Esophagus mucosa (tissue), 1 donor: ENCODE measurements around the gene DIPK1C. TPM values are rescaled to one million over a fixed set of nuclear protein-coding genes. Genes with fewer than 3 reads are reported as not detected.
"Not testable (repeated sequence)": the region's sequence is repeated elsewhere in the genome, so short reads cannot be mapped to it uniquely, and the experiment has no call there.

Source experiments
- ATAC-seq: fragments of 200-7000 bp; cut with Tn5 transposase; one replicate; pipeline ENCODE4 v1.9.1; 2020
- total RNA-seq: library from RNA; stranded (reverse); gene quantifications from one replicate; pipeline ENCODE4 v1.2.4, GENCODE V29; 2023
- donor health status: DM: yes; HTN: yes; CAD: no.

Gene DIPK1C
- not detected for total RNA-seq

DNA sequence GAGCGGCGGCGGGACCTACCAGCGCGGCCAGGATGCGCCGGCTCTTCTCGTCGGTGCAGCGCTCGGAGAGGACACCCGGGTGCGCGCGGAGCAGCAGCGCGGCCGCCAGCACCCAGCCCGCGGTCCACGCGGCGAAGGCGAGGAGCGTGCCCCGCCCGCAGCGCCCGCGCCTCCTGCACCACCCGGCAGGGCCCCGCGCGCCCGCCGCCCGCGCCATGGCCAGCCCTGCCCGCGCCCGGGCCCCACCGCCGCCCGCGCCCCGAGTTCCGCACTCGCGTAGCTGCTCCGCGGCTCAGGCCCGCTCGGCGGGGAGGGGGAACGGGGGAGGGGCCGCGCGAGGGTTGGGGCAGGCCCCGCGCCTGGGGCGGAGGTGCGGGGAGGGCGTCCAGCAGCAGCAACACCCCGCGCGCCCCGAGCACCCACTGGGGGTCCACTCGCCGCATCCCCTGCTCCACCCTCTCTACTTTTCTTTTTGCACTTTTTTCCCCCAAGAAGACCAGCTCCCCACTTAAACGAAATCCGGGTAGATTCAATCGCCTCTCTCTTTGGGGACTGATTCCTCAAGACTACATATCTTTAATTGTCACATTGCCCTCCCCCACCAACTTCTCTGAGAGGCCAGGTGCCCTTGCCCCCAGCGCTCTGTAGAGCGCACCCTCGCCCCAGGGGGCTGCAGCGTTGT, at the start of gene DIPK1C:
Gene DIPK1C, minus strand, starts transcription at position 266 of the 682 bp plus-strand sequence. Its CDS starts 49 bp downstream, at position 217.
- peak; percentile 30 for ATAC-seq

DNA sequence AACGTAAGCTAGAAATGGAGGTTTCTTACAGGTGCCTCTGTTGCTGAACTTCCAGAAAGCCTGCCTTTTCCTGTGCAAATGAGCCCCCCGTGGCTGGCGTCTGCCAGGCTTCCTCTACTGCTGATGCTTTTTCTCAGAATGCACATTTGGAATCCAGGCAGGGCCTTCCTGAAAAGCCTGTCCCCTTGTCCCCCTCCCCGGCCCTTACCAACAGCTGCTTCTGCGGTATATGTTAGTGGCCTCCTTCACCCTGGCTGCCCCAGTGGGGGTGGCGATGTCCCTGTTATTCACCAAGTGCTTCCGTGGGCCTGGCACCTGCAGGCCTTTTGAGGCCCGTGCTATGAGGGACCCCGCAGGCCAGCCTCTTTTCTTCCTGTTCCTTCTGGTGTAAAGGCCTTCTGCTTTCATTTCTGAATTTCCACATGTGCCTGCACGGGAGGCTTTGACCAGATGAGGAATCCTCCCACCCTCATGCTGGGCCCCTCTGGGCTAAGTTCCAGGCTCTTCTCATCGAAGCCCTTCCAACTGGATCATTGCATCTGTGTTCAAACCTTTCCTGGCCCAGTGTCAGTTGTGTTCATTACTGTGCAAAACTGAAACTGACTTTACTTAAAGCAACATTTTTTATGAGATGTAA, 49.5 kb upstream of the DIPK1C start:
- ATAC-seq: no peak

DNA sequence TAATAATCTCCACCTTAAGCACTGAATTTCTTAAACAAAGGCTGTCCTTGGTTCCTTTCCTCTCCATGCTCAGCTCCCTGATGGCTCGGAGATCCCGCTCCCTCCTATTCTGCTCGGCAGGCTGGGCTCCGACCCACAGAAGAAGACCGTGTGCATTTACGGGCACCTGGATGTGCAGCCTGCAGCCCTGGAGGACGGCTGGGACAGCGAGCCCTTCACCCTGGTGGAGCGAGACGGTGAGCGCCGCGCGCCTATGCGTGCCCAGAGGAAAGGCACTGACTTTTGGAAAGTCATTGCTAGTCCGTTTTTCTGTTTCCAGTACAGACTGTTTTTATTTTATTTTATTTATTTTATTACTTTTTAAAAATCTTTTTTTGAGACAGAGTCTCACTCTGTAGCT, 48.7 kb upstream of the DIPK1C start:
- no peak for ATAC-seq

DNA sequence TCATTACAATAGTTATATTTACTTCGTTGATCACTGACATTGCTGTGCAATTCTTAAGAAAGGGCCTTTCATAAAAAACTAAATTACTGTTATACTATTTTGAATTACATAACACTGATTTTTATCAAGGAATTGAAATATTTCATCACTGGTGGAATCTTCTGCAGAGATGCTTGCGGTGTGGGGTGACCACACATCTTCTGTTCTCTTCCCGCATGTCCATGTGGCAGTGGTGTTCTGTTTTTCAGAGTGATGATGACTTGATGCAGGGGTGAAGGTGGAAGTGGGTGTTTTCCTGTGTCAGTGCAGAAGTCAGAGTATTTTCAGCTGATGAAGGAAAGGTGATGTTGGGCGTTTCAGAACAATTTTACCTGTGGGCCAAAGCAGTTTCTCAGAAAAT, 46.0 kb upstream of the DIPK1C start:
- ATAC-seq: no peak

DNA sequence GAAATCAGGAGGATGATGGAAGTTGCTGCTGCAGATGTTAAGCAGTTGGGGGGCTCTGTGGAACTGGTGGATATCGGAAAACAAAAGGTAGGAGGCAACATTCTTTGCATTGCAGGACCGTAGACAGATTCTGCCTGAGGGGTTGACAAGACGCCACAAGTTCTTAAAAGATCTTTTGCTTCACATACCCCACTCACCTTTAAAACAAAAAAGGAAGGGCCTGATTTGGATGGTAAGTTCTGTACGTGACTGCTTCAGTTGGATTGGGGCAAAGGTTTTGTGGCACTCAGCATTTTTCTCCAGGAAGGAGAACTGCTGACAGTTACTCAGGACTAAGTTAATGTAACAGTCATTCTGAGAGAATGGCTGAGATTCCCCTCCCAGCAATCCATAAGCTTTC, 44.3 kb upstream of the DIPK1C start:
- peak; percentile 43 for ATAC-seq

DNA sequence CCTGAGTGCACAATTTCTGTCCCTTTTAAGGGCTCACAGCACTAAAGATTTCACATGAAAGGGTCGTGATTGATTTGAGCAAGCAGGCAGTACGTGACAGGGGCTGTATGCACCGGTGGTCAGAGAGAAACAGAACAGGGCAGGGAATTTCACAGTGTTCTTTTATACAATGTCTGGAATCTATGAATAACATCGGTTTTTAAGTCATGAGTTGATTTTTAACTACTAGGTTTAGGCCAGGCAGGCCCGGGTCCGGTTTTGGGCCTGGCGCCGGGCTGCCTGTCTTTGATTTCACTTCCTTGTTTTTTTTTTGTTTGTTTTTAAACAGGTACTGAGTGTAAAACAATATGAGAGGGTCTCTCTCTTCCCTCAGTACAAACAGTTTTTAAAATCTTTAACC, 43.7 kb upstream of the DIPK1C start:
- ATAC-seq: not testable (repeated sequence)

DNA sequence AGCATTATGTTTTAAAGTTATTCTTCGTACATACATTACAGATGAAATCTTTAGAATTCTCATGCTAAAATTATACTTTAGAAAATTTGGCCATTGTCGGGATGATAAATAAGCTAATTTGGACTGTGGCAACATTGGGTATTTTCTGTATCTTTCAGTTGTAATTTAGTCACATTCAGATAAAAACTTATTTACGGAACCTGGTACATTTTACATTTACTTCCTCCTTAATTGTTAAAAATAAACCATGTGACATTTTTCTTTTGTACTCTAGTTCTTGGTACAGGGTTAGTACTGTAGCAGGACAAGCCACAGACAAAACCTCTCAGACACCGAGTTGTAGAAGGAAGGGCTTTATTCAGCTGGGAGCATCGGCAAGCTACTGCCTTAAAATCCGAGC, 43.3 kb upstream of the DIPK1C start:
- ATAC-seq: no peak

DNA sequence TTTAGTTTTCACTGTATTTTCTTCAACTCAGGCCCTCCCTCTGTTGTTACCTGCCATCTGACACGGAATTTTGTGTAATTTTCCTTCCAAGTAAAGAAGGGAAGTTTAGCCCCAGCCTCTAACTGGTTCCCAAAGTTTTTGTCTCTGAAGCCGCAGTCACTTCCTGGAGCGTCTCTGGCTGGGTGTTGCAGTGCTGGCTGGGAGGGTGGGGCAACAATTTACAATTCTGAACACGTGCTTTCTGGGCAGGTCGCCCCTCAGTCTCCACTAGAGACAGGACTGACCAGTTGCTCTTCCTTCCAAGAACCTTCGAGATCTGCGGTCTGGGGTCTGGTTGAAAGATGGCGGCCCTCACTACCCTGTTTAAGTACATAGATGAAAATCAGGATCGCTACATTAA, 42.5 kb upstream of the DIPK1C start:
- peak; percentile 60 for ATAC-seq

DNA sequence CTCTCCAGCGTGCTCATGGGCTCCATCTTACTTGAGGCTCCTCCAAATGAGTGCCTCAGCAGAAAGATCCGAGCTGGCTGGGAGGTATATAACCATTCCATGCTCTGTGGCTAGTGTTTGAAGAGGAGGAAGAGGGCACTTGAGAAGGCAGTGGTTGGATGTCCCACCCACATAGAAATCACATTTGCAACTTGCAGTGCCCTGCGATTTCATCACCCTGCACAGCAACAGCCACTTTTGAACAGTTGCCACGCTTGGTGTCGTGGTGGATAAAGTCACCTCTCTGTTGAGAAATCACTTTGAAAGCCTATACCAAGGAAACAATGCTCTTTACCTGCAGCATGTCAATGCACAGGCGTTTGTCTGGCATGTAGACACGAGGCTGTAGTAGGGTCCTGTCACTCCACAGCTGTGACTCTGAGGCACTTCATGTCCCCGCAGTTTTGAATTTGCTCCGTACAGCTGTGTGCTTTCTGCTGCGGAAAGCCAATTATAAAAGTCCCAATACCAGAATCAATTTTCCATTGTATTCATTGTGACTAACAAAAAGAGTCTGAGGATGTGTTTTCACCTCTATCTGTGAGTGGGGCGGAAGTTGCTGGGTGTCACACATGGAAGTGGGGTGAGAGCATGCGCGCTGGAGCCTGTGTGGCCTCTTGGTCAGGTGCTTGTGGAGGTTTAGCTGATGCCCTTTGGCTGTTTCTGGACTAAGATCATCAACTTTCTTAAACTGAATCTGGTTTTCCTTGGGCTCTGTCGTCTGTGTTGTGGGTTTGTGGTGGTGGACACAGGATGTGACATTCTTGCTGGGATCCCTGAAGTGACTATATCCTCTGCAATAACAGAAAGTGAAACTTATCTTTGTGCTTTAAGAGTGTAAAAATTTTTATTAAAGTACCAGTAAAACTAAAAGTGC, 41.9 kb upstream of the DIPK1C start:
- ATAC-seq: peak; percentile 33

DNA sequence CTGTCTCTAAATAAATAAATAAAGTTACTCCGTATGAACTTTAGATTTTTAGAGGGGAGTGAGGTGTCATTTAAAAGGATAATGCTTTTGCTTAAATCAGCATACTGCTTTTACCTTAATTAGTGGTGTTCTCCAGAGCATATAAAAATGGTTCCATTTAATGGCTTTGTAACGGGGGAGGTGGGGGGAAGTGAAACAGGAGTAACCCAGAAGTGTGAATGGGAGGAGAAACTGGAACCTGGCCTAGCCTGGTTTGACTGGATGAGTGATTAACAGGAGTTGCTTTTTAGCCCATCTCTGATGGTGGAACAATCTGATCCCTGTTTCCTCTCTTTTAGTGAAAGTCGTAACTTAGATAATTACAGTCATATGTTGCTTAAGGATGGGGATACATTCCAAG, 40.7 kb upstream of the DIPK1C start:
- no peak for ATAC-seq

DNA sequence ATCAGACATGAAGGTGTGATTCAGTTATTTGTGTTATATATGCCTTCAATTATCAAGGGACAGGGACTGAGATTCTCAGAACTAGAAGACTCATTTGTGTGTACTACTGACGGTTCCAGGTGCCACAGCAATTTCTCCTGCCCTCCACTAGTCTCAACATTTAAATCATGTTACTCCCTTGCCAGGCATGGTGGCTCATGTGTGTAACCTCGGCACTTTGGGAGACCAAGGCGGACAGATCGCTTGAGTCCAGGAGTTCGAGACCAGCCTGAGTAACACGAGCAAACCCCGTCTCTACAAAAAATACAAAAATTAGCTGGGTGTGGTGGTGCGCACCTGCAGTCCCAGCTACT, 40.2 kb upstream of the DIPK1C start:
- no peak for ATAC-seq

DNA sequence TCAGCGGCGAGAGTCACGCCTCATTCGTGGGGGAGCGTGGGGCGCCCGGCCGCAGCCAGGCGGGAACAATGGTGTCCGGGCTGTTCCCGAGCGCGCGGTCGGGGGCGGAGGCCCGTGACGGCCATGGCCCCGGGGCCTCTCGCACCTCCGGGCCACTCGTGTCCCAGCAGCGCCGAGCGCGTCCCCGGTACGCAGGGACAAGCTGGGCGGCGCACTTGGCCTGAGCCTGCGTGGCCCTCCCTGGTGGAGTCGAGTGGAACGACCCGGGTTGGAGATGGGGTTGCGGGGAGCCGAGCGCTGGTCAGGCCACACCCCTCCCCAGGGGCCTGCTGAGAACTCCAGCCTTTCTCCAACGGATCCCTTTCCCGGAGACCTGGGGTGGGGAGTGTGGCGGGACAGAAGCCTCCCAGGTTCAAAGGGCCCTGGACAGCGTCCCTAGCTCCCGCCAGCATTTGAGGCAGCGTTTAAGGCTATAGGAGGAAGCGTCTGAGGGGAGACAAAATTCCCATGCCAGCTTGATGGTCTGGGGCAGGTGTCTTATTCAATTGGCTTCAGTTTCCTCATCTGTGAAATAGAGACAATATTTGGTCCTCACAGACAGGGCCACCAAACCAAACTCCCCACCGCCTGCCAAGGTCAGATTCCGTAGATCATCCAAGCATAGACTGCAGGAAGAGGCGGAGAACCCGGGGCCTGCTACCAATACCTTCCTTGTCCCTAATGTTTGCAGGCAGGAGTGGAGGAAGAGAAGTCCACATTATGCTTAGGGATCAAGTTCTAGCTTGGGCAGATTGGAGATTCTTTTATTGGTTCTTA, 39.6 kb upstream of the DIPK1C start:
- ATAC-seq: peak; percentile 48

DNA sequence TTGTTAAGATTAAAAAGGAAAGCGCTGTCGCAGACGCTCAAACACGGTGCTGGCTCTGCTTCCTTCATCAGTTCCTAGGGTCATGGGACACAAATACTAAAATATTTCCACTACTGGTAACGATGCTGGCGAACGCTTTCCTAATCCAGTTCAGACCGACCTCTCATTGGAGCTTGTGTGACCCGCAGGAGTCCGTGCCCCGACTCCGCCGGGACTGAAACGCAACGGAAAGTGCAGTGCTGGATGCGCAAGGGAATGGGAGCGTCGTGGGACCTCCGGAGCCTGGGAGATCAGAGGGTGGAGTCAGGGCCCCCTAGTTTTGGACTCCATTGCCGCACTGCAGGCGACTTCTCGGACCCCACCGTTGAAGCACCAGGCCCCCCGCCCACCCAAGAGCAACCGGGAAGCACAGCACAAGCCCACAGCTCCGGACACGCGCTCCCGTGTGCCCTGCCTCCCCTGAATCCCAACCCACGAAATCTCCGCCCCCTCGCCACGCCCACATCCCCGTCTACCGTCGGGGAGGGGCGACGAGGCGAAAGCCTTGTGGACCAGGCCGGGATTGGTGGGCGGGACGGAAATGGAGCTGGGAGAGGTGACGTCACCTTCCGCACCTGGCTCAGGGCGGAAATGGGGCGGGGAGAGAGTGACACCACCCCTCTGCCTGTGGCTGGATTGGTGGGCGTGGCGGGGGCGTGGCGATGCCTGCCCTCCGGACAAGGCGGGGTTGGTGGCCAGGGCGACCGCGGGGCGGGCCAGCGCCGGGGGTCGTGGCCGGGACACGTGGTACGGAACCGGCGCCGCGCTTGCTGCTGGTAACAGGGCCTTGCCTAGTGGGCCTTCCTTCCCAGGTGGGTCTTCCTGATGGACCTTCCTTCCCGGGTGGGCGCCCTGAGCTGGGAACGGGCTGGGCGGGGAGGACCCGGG, 38.7 kb upstream of the DIPK1C start, which contains the start of gene CNDP2:
Gene CNDP2, plus strand, starts transcription at position 783 of the 927 bp plus-strand sequence. CDS start 3,611 bp downstream, outside the sequence.
- peak; percentile 97 for ATAC-seq

DNA sequence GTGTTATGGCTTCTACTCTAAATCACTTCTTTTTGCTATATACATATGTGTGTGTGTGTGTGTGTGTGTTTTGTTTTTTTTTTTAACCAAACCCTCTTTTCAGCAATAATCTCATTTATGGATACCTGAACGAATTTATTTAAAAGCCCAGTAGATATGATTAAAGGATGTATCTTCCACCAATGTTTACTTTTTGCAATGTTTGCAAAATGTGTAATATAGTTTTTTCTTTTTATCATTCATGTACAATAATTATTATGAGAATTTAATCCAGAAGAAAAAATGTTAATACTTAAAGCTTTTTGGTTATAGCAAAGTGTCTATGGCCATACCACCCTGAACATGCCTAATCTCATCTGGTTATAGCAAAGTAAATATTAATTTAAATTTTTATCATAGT, 37.4 kb upstream of the DIPK1C start:
- ATAC-seq: no peak

DNA sequence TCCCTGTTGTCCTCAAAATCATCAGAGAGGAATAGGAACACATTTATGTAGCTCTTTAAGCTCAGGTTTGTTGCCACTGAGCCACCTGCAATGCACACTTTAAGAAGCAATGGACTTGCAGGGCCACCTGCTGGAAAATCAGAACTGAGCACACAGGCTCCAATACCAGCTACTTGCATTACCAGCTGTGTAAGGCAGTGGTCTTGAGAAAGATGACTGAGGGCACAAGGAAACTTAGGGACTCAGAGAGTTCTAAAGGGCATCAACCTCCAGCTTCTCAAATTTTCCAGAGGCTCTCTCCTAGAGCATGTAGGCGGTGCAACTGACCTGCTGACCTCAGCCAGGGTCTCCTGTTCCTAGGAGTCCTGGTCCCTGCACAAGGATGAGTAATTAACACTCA, 36.6 kb upstream of the DIPK1C start:
- peak; percentile 19 for ATAC-seq

DNA sequence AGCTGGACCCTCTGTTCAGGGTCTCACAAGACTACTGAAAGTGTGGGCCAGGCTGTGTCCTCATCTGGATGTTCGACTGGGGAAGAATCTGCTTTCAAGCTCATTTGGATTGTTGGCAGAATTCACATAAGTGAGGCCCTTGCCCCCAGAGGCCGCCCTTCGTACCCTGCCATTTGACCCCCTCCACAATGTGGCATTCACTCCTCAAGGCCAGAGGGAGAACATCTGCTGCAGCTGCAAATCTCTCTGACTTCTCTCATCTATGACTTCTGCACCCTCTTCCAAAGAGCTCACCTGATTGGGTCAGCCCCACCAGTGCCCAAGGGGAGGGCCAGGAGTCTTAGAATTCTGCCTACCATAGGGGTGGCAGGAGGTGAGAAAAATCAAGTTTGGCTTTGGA, 35.2 kb upstream of the DIPK1C start:
- ATAC-seq: no peak

DNA sequence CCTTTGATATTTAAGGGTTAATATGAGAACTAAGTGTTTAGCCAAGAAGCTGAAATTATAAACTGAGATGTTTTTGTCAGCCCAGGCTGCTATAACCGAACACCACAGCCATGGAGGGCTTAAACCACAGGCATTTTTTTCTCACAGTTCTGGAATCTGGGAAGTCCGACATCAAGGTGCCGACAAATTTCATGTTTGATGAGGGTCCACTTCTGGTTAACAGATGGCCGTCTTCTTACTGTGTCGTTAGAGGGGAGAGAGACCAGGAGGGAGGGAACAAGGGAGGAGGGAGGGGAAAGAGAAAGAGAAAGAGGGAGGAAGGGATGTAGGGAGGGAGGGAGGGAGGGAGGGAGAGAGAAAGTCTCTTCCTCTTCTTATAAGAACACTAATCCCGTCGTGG, 32.6 kb upstream of the DIPK1C start:
- ATAC-seq: no peak

DNA sequence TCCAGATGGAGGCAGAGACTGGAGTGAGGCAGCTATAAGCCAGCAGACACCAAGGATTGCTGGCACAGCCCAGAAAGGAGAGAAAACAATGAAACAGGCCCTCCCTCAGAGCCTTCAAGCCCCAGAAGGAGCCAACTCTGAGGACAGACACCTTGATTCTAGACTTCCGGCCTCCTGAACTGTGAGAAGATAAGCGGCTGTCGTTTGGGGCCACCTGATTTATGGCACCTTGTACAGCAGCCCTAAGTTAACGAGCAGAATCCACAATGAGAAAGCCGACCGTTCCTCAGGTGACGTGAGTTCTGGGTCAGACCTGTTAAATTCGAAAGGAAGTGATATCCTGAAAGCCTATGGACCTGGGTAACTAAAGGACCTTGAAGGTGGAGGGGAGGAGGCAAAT, 31.8 kb upstream of the DIPK1C start:
- ATAC-seq: no peak

DNA sequence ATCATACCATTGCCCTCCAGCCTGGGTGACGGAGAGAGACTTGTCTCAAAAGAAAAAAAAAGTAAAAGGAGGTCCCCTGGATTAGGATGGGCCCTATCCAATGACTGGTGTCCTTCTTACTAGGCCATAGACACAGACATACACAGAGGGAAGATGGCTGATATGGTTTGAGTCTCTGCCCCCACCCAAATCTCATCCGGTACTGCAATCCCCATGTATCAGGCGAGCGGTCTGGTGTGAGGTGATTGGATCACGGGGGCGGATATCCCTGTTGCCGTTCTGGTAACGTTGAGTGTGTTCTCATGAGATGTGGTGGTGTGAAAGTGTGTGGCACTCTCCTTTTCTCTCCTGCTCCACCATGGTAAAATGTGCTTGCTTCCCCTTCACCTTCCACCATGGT, 31.2 kb upstream of the DIPK1C start:
- ATAC-seq: no peak

DNA sequence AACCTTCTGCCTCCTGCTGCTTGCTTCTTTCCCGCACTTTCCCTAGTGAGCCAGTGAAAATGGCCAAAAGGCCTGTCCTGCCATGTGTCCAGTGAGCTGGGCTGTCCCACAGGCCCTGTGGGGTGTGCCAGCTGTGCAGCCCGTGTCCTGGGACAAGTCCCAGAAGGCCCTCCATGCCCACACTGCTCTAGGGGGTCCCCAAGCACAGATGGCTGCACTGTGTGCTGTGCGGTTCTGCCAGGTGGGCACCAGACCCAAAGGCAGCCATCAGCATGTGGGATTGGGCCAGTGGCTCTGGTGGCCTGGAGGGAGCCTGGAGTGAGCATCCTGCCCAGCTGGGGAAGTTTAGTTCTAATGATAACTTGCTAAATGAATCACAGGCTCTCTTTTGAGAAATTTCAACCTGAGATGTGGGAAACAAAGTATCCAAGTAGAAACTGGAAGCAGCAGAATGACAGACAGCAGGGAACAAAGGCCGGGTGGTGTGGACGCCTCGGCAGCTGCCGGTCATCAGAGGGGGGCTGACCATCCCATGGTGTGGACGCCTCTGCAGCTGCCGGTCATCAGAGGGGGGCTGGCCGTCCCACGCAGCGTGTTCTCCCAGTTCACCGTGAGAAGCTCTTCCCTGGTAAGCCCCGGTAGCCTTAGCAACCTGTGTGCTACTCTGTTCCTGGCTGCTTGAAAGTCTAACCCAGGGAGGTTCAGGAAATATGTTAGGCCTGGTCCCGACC, 29.2 kb upstream of the DIPK1C start:
- ATAC-seq: no peak

DNA sequence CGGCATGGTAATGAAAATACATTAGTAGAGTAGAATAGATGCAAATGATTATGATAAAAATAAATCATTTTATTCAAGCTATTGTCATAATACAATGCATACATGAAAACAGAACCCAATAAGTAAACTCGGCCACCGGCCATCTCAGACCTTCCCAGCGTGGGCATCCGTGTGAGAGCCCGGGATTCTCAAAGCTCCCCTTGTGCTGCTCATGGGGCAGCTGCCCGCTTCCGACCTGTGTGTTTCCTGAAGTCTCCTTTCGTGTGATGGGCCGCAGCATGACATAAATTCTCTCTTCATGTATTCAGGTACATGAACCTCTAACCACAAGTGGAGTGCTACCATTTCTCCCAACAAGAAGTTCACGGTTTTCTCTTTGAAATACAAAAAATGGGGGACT, 25.6 kb upstream of the DIPK1C start:
- no peak for ATAC-seq
